MV-4-11 (cell line): ENCODE results near the gene LRRC36.

Source experiments
- DNase-seq: peaks from one replicate; lab custom pipeline; 2025; lab: John Stamatoyannopoulos, UW

LRRC36 gene

GRCh38 chr16:67326472-67327309, at the start of gene LRRC36, which contains the start of gene KCTD19:
Gene LRRC36, plus strand, starts transcription at chr16:67326815. Its CDS starts 48 bp downstream, at chr16:67326863.
Gene KCTD19, minus strand, starts transcription at chr16:67326741. Its CDS starts 34 bp downstream, at chr16:67326707.
- DNase-seq, result no peak

GRCh38 chr16:67277294-67277998, 49.2 kb upstream of the LRRC36 start:
- peak; percentile 71 for DNase-seq

GRCh38 chr16:67277999-67278772, 48.4 kb upstream of the LRRC36 start:
- DNase-seq, result no peak

- peak; percentile 34 for DNase-seq
Measured at GRCh38 chr16:67278773-67279295, 47.8 kb upstream of the LRRC36 start.

- DNase-seq, result peak; percentile 76
Measured at GRCh38 chr16:67279296-67280089, 47.1 kb upstream of the LRRC36 start, which contains the start of gene PLEKHG4. Gene PLEKHG4, plus strand, starts transcription at chr16:67279532. Its CDS starts 513 bp downstream, at chr16:67280045.

- no peak for DNase-seq
Measured at GRCh38 chr16:67280090-67281015, 46.3 kb upstream of the LRRC36 start.

- no peak for DNase-seq
Measured at GRCh38 chr16:67281536-67282446, 44.8 kb upstream of the LRRC36 start.

GRCh38 chr16:67282447-67282805, 44.2 kb upstream of the LRRC36 start:
- no peak for DNase-seq

GRCh38 chr16:67283039-67283825, 43.4 kb upstream of the LRRC36 start:
- DNase-seq, result peak; percentile 12

GRCh38 chr16:67283826-67284555, 42.6 kb upstream of the LRRC36 start:
- no peak for DNase-seq

GRCh38 chr16:67284699-67285646, 41.6 kb upstream of the LRRC36 start:
- no peak for DNase-seq

- no peak for DNase-seq
Measured at GRCh38 chr16:67286441-67287235, 40.0 kb upstream of the LRRC36 start.

GRCh38 chr16:67287960-67288359, 38.7 kb upstream of the LRRC36 start:
- DNase-seq, result no peak

- DNase-seq, result no peak
Measured at GRCh38 chr16:67291461-67291860, 35.2 kb upstream of the LRRC36 start.

GRCh38 chr16:67294171-67294757, 32.4 kb upstream of the LRRC36 start:
- no peak for DNase-seq
